ENCODE data around the gene MIAT. TPM values are rescaled to one million over a fixed set of nuclear protein-coding genes. Genes with fewer than 3 reads are reported as not detected.
A peak's percentile ranks its signal among the peaks of the same experiment; 100 is the strongest.

MIAT gene
- total and polyA plus RNA-seq, 9 of the 15 experiments (the other 6 are each of a cell fraction or from before 2014, with no cell fraction given): 0.03 to 0.93 (median 0.34) TPM

GRCh38 chr22:26642465-26643417 lies 14.6 kb upstream of the MIAT start:
- DNase-seq (ENCODE audit: extremely low read depth in 1 of 4, low spot score in 3 of 4) (peak; percentile 57 to 84 (median 62)), ATAC-seq (peak; percentile 52), FAIRE-seq (peak; percentile 70)
- H3K27me3 ChIP-seq (ENCODE audit: control insufficient read depth in 2 of 2, insufficient read depth in 2 of 2, low read length in 2 of 2): no peaks in the 10 kb centered on the region
- peaks cover 26% of the 10 kb centered on the region for H3K79me2 ChIP-seq (ENCODE audit: control insufficient read depth, insufficient read depth, low read length)
- ChIA-PET CTCF (ENCODE audit: low intra/inter-chr PET ratio) (interaction anchor here (0.7 kb wide), 1 partner anchor 244 kb away, joined by 4 read pairs; no protein-coding TSS in a partner anchor), POLR2A (interaction anchor here (0.6 to 1.5 kb wide), 7 partner anchors 8 to 278 kb away, joined by 3 to 12 read pairs (median 4); no protein-coding TSS in a partner anchor)
- H3K4me2 ChIP-seq (ENCODE audit: insufficient read depth, low read length): peak overlapping the region; percentile 79
- H3K9me3 ChIP-seq (replicated peaks; ENCODE audit: control insufficient read depth, insufficient read depth, low read depth, low read length): no peaks in the 10 kb centered on the region
- no peaks in the 10 kb centered on the region for H3K9me1 ChIP-seq (ENCODE audit: control insufficient read depth, insufficient read depth, low read length)
- no TSS peak for BruUV-seq (replicated peaks)
- in situ Hi-C loops (cut with MboI): no loop called here
- H4K20me1 ChIP-seq (replicated peaks; ENCODE audit: control insufficient read depth, insufficient read depth, low read length): no peaks in the 10 kb centered on the region
- peak overlapping the region; percentile 40 to 75; a peak in 3 of 4 replicates for H3K9ac ChIP-seq (ENCODE audit: insufficient read depth in 1 of 2, low read depth in 2 of 2, low read length in 2 of 2)
- no peaks in the 10 kb centered on the region for H3K36me3 ChIP-seq (ENCODE audit: control insufficient read depth, insufficient read depth, low read length)
- H2AFZ ChIP-seq (ENCODE audit: low read depth, low read length): peak overlapping the region; percentile 72
- no peak overlapping the region for H3K4me3 ChIP-seq
- peak overlapping the region; percentile 76 for H3K27ac ChIP-seq (ENCODE audit: extremely low read depth, low read depth, low read length)
- peaks cover 34 to 44% of the 10 kb centered on the region in 2 experiments; a peak in 4 of 5 replicates for H3K4me1 ChIP-seq (replicated peaks in 1 of 2; ENCODE audit: control insufficient read depth in 2 of 2, insufficient read depth in 2 of 2, low read length in 2 of 2)
- intact Hi-C loops (cut with micrococcal nuclease): no loop called here
- WGBS (ENCODE audit: insufficient coverage, low coverage, missing lambda C conversion rate): 5% methylated on average over 6 of the region's 8 CpGs
- TF ChIP-seq ZNF699 (CRISPR knock-in tag; IDR thresholded peaks at IDR 0.05; ENCODE audit: insufficient replicate concordance) (no peak), MITF (IDR thresholded peaks at IDR 0.05) (no peak), MLLT1 (IDR thresholded peaks at IDR 0.05) (peak; percentile 70 to 85; a peak in 3 of 4 replicates), PHB (CRISPR knock-in tag; IDR thresholded peaks at IDR 0.05) (no peak), NONO (IDR thresholded peaks at IDR 0.05; ENCODE audit: low read depth in 2 of 2, low read length in 1 of 2) (no peak), MIER1 (IDR thresholded peaks at IDR 0.05; ENCODE audit: low read depth) (peak; percentile 41; the same call in 1 of the 2 replicates), ELF4 (CRISPR knock-in tag; IDR thresholded peaks at IDR 0.05) (peak; percentile 83), PATZ1 (CRISPR knock-in tag; IDR thresholded peaks at IDR 0.05; ENCODE audit: borderline replicate concordance) (no peak), RBFOX2 (IDR thresholded peaks at IDR 0.05; ENCODE audit: low read depth, low read length) (peak; percentile 42; the same call in 1 of the 2 replicates), ZNF740 (CRISPR knock-in tag; IDR thresholded peaks at IDR 0.05) (no peak), ZNF740 (tag; IDR thresholded peaks at IDR 0.05) (no peak)
